Cerebellar nuclear complex (tissue), 1 donor: Measurements from ENCODE around the gene RTL5.

Experiments
- DNase-seq, 2 experiments: peaks; one replicate each; lab custom pipeline; 2025; lab: John Stamatoyannopoulos, UW

The RTL5 gene

DNA sequence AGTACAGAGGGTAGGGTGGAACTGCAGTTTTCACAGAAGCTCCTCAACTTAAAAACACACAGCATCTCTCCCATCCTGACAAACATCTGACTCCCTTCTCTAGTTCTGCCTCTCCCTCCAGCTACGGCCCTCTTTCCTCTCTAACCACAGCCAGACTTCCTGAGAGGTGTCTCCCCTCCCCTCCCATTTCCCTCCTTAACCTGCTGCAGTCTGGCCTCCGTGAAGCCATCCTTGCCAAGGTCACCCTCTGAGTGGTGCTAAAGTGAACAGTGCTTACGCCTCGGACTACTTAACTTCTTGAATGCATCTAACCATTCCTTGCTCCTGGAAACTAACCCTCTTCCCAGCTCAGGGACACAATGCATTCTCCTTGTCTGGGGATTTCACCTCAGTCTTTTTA lies 53.3 kb downstream of the RTL5 start:
- DNase-seq, result no peak
